ENCODE data around the gene RPP30.
"Not testable (repeated sequence)": the region's sequence is repeated elsewhere in the genome, so short reads cannot be mapped to it uniquely, and the experiment has no call there.

RPP30 gene

DNA sequence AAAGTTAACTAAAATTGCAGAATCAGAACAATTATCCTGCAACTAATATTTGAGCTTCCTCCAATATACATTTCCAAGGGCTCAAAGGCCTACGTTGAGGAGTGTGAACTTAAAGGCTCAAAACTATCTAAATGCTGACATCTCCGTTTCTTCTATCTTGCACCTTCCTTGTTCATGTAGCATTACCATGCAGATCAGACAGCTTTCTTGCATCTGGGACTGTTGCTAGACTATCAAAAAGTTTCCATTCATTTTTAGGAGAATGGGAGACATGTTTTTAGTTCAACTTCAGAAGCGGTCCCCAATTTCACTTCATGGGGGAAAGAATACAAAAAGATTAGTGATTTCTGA is 46.2 kb downstream of the RPP30 start:
- no peak for DNase-seq

DNA sequence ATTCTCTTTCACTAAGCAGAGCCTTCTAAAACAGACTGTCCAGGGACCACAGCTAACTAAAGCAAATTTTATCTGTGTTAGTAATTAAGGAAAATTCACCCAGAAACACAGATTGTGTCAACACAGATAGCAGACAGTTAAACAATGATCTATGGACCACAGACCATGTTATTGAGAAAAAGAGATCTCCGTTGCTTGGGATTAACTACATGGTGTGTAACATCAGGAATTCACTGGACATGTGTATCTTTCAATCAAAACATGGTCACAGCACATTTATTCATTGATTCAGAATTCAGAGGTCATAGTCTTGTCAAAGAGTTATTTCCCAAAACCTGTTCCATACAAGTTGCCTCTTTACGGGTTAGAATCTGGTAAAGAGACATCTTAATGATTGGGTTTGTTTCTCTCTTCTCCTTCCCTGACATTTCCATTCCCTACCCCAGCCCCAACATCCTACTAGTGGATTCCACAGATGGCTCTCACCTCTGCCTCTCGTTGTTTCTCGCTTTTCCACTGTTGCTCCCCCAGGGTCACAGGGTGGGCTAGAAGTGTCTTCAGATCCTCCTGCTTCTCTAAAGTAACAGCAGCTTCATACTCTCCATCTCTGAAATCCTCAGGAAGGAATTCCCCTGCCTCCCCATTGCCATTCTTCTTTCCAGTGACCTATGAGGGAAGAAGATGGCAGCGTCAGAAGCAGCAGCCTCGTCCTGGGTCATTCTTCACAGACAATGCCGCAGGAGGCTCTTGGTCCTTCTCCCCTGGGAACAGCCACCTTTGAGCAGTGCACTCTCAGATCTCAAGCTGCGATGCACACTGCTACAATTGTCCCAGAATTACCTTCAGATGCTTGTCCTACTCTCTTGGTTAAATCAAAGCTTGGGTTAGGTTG is 48.2 kb downstream of the RPP30 start:
- no peak for DNase-seq

DNA sequence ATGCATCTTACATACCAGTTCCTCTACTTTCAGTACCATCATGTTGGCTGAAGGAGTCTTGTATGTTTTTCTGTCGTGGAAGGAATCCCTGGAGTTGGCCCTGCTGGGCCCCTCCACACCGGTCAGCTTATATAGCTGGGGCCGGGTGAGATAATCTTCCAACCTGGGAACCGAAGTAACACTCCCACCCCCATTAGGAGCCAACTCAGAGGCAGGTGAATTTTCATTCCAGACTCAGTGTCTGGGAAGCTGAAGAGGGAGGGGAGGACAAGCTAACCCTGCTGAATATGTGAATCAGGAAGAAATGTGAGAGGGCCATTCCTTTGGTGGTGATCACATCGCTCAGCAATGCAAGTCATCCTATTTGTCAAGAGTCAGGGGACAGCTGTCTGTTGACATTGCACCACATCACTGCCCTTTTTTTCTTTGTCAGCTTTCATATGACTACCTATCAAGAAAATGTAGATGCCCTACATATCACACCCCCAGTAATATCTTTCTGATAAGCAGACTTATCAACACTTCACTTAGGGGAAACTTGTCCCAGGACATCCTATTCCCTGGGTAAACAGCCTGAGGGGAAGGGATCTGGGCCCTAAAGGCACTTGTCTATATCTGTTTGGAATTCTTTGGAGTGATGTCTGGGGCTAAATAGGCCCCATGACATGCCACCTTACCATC is 49.4 kb downstream of the RPP30 start, which contains the start of gene ANKRD1:
ANKRD1 (minus strand) TSS at position 102 of the 681 bp plus-strand sequence; CDS start at position 42, 60 bp downstream.
- no peak for DNase-seq

DNA sequence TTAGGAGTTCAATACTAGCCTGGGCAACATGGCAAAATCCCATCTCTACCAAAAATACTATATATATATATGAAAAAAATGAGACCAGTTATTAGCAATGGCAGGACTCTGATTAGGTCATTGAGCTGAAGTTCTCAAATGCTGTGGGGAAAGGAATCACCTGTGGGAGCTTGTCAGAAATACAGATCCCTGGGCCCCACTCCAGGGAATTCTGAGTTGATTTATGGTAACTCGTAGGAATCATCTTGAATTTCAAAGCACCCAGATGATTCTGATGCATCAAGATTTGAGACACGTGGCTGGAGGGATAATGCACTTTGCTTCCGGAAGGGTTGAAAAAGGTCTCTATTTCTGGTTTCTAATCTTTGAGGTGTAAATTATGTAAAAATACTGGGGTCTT is 50.1 kb downstream of the RPP30 start:
- no peak for DNase-seq

DNA sequence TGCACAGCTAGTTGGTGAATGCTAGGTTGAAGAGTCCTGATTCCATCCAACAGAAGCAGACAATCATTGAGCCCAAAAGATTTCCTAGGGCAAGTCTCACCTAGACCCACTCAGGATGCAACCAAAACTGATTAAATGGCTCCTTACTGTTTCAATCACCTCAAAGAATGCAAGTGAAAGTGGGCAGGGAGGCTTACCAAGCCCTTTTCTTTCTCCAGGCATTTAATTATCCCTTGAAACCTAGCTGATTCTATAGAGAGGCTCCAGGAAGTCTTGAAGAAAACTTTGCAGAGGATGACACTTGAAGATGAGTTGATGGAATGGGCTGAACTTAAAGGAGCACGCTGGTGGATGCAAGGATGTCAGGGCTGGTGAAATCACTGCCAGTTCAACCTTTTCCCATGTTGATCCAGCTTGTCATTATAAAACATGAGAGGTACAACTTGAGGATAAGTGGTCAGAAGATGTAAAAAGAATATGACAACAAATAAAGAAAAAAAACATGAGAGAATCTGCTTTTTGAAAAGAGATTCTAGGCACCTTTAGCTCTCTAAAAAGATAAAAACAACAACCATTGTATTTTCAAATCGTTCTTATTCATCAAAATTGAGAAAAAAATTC is 51.4 kb downstream of the RPP30 start:
- no peak for DNase-seq

DNA sequence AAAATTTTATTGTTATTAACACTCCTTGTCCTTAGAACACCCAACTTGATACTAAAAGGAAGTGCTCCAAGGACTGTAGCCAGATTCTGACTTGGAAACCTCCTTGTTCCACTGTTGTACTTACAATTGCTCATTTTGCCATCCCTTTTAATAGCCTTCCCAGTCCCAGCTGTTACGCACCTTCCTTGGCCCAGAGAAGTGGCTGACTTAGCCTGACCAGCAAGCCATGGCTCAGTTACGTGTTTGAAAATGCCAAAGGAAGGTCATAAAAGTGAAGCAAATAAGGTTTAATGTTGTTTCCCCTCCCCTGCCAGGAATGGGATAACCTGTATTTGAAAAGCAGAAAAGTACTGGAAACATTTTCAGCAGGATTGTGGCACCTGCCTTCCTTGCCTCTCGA is 52.8 kb downstream of the RPP30 start:
- DNase-seq: no peak

DNA sequence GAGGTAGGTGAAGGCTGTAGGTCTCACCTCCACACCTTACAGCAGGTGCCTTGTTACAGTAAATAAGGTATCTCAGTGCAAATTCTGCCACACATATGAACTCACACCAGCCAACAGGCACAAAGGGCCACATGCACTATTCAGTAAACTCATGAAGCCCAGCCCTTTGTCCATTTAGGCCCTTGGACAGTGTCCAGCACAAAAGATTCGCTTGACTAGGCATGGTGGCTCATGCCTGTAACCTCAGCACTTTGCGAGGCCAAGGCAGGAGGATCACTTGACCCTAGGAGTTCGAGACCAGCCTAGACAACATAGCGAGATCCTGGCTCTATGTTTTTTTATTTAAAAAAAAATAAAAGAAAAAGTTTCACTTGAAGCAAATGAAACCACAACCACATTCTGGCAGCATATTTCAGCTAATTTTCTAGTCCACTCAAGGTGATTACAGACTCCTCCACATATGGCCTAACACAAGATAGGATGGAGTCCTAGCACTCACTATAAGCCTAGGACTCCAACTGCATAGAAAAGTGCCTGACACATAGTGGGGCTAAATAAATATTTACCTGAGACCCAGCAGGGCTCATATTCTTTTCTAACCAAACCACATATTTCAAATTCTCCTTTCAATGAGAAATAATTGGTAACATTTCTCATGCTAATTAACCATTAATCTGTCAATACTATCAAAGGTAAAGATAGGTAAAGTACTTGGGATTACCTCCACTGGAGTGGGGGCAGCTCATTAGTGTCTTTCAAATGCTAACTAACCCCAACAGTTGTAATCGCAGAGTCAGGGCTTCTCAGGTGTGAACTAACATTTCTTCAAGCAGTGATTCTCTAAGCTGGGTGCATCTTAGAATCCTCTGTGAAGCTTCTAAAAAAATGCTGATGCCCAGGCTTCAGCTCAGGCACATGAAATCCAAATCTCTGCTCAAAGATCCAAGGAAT is 53.6 kb downstream of the RPP30 start:
- DNase-seq: no peak

DNA sequence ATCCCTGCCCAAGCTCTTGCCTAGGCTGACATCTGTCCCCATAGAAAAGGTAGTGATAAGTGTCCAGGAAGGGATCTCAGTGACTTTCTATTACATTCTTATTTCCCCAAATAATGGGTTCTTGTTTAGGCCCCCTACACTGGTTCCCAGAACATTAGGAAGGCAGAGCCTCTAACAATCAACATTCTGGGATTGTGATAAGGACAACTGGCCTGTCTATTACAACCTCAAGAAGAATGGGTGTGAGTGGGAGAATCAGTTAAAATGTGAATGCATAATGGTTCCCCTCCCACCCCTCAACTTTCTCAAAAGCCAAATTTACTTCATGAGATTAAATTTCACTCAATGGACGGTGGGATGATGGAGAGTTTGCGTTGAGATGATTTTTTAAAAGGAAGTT is 55.5 kb downstream of the RPP30 start:
- DNase-seq: no peak

DNA sequence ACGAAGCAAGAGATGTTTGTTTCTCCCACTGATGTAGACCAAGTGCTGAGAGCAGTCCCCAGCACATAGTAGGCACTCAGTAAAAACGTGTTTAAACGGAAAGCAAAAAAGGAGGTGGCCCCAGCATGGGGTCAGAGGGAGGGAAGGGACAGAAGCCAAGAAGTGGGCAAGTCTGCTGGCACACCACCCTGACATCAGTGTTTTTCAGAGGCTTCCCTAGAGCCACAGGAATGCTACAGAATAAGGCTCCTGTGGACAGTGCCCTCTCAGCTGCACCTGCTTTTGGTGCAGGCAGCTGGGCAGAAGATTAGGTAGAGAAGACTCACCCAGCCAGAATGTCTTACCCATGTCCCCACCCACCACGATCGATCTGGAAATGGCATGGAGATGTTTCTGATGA is 57.4 kb downstream of the RPP30 start:
- no peak for DNase-seq

DNA sequence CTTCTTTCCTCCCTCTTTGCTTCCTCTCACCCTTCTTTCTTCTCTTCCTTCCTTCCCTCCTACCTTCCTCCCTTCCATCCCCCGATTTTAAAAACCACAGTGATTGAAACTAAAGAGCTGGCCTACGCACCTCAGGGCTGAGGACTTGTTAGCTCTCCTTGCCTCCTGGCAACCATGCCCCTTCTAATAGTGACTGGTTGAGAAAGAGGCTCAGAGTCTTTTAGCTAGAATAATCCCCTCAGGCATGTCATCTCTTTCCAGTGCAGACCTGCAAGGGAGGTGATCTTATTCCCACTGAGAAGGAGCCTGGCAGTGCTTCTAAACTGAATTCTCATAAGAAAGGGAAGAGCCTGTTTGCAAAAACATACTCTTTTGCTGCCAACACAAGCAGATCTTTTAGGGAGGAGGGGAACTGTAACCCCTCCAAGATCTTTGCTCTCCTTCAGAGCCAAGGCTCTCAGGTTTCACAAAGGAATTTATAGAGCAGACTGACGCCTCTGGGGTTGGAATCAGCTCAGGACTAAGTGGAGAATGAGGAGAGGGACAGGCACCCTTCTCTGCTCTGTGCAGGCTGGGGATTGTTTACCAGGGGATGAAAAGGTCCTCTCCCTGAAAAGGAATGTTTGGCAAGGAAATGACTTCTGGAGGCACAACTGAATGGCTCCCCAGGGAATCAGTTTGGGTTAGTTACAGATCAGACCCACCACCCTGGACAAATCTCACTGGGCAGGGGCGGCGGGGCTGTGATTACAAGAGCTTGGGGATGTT is 58.5 kb downstream of the RPP30 start:
- DNase-seq: no peak

DNA sequence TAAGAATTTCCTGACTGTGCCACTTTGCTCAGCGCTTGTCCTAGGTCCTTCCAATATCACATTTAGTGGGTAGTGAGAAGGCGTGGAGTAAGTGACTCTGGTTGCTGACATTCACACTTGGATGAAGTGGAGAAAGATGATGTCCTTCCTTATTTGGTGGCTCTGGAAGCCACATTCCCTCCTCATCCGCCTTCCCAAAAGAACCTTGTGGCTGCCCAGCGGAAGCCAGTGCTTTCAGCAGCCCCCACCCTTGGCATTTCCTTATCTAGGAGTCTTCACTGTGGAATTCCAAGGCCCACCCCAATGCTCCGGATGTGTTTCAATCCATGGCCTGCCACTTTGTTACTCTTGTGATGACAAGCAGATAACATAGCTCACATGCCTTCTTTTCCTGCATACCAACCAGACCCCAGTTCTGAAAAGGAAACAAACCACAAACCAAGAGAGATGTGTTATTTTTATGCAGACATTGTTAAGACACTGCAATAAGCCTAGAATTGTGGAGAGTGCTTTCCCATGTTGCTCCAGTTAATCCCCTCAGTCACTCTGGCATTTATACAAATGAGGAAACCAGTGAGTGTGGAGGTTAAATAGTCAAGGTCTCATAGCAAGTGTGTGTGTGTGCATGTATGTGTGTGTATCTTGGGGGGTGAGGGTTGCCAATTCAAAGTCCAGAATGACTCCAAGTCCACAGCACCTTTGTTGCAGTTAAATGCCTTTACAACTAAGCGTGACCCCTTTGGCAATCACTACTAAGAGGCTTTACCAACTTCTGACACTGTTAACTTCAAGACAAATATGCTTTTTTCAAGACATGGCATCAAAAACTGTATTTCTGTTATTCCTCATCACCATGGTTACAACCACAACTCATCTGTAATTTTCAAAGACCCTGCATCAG is 59.4 kb downstream of the RPP30 start:
- DNase-seq: no peak

DNA sequence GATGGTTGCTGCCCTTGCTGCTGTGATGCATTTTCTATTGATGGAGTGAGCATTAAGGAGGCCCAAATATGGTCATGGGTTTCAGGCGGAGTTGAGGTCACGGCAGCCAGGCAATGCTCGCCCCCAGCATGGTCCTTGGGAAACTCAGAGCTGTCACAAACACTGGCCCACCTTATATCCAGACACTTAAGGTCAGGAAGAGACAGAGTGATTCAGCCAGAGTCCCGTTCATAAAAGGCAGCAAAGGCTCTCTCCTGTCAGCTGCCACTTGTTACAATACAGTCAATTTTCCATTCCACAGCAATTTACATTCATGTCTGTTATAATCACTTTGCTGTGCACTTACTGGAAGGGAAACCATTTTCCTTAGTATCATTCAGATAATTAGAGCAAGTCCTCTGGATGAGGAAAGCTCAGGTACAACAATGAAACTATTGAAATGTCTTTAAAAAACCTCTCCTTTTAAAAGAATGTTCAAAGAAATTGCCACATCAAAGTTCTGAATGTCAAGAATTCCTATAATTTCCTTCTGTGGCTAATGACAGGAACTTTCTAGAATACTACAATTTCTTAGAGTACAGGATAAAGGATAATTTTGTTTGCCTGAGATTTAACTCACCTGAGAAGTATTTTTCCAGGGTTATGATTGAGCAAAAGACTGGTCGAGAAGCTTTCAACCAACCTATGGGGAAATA is 64.0 kb downstream of the RPP30 start:
- no peak for DNase-seq

DNA sequence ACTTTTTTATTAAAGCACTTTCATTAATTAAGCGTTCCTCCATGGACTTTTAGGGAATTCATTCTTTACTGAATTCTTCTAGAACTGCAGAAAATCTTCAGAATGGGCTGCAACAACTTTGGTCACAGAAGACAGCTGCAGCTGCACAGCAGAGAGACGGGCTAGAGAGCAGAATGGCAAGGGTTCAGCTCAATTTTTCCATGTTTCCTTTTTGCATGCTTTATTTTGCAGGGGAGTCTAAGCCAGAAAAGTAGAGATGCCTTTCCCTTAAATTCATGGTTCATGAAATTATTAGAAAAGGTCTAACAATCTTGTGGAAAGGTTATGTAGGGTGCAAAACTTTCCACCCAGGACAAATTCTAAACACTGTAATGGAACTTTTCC is 64.5 kb downstream of the RPP30 start:
- no peak for DNase-seq

DNA sequence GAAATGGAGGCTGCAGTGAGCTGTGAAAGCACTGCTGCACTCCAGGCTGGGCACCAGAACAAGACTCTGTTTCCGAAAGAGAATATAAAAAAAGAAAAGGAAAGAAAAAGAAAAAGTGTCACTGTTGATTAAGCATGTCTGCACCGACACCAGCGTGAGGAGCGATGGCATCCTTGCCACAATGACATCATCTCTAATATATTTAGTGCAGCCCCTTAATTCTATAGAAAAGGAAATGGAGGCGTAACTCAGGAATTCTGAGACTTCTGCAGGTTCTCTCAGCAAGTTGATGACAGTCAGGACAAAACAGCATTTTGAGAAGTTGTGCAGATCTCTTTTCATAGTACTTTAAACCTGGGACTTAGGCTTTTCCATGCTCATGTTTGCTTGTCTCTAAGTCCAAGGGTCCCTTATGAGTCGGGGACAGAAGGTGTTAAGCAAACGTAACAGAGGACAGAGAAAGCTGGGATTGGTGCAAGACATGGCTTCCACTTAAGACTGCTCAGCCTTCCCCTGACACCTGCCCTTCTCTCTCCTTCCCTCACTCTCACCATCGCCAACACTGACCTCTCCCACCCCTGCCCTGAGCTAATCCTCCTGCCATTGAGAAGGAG is 66.0 kb downstream of the RPP30 start:
- DNase-seq: no peak

DNA sequence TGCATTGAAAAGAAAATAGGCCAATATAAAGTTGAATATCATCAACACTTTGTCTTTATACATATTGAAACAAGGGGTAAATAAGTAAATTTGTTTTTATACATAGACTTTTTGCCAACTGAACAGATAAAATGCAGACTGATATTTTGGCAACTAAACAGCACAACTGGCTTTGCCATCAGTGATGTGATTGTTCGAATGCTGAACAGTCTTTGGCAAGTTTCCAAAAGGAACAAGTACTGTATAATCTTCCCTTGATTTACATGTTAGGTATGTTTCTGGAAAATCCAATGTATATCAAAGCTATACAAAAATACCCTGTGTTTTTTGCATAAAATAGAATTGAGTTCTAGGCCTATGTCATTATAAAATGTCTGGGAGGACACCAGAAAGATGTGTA is 67.3 kb downstream of the RPP30 start:
- DNase-seq: no peak

DNA sequence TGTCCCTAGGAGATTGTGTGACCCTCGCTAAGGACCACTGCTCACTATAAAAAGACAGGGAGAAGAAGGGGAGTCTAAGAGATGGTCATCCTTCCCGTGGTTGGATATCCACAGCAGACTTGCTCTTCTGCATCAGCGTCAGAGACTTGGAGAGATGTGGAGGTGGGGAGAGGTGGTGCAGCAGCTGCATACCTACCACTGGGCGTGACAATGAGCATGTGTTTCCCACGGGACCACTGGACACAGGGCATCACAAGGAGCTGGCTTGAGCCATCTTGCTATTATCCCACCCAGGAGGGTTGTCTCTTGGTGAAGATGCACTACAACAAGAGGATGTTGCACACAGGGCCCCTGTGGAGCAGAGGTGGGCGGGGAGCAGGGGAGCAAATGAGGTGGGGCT is 67.9 kb downstream of the RPP30 start:
- DNase-seq: no peak

DNA sequence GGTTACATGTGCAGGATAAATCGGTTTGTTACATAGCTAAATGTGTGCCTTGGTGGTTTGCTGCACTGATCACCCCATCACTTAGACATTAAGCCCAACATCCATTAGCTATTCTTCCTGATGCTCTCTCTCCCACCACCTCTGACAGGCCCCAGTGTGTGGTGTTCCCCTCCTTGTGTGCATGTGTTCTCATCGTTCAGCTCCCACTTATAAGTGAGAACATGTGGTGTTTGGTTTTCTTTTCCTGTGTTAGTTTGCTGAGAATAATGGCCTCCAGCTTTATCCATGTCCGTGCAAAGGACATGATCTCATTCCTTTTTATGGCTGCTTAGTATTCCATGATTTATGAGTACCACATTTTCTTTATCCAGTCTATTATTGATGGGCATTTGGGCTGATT is 71.2 kb downstream of the RPP30 start:
- DNase-seq: not testable (repeated sequence)

DNA sequence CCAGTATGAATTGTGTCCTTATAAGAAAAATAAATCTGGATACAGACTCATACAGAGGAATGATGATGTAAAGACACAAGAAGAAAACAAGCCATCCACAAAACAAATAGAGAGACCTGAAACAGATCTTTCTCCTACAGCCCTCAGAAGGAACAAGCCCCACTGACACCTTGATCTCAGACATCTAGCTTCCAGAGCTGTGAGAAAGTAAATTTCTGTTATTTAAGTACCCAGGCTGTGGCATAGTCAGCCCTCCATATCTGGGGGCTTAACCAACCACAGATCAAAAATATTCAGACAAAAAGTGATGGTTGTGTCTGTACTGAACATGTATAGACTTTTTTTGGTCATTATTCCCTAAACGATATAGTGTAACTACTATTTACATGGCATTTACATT is 73.0 kb downstream of the RPP30 start:
- no peak for DNase-seq

DNA sequence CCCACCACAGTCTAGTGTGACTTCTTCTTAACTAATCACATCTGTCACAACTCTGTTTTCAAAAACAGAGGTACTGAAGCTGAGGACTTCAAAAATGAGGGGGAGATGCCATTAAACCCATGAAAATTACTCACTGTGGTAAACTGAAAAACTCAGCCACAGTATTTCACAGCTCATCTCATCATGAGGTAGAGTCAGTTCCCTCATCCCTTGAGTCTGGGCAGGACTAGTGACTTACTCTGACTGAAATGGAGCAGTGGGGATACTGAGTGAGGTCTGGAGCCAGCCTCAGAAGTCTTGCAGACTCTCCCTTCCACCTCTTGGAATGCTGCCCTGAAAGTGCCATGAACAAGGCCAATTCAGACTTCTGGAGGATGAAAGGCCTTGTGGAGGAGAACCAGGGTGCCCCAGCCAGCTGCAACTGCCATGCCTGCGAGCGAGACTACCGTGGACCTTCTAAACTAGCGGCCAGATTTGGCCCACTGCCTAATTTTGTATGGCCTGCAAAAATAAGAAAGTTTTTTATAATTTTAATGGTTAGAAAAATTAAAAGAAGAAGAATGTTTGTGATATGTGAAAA is 73.8 kb downstream of the RPP30 start:
- no peak for DNase-seq

All from NCI-H187 (cell line).